Activated CD8-positive, alpha-beta memory T cell treated with anti-CD3 and anti-CD28 coated beads for 4 hours (primary cell): ENCODE results near the gene ADSS2.
"Not testable (repeated sequence)": the region's sequence is repeated elsewhere in the genome, so short reads cannot be mapped to it uniquely, and the experiment has no call there.

Experiments
- DNase-seq, 2 donors: peaks; one replicate each; pipeline ENCODE4 v3.0.0-alpha.2; 2020; ENCODE audit warnings: low read depth in 2 of 2

ADSS2 gene

GRCh38 chr1:244365809-244366208, 85.9 kb downstream of the ADSS2 start:
- no peak for DNase-seq

GRCh38 chr1:244365262-244365661, 86.4 kb downstream of the ADSS2 start:
- DNase-seq = not testable (repeated sequence)

- no peak for DNase-seq
Measured at GRCh38 chr1:244362476-244362875, 89.2 kb downstream of the ADSS2 start.

- DNase-seq = no peak
Measured at GRCh38 chr1:244361764-244362473, 89.8 kb downstream of the ADSS2 start.
